ENCODE measurements around the gene PIGO. TPM values are rescaled to one million over a fixed set of nuclear protein-coding genes. Genes with fewer than 3 reads are reported as not detected.

The PIGO gene
- total RNA-seq (2014; rRNA removed; shearing (Covaris generic)), result 40.4 and 45.0 TPM in 2 replicates

DNA sequence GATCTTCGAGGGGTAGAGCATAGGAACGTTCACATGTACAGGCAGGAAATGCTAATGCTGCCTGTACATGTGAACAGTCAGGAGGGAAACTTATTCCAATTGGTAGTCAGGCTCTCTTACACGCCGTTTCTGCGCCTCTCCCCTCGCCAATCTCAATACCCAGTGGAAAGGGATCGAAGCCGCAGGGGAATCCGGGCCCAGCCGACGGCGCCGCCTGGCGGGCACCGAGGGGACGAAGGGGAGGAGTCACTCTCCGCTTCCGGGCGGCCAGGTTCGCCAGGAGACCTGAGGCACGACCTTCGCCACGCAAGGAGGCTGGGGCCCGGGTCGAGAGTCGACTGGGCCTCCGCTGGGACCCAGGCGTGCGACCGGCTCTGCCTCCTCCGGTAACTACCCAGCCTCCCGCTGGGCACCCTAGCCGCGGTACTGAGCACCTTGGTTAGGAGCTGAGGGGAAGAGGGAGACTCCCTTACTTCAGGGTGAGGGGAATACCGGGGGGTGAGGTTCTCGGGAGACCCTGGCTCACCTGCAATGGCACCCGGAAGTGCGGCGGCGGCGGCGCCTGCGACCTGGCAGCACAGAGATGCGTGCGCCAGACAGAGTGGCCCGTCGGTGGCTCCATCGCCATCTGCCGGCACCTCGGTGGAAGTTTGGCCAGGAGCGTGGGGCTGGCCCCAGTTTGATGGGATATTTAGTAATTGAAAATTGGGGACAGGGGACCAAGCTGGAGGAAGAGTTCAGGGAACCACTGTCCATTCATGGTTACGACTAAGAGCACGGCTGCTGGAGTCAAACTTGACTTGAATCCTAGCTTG lies at the start of gene PIGO:
Gene PIGO (minus strand): TSS at position 557 of the 815 bp plus-strand sequence. CDS start 1,026 bp downstream, outside the sequence.

GRCh38 chr9:35115680-35116538 lies 19.5 kb upstream of the PIGO start, which contains the start of gene ATOSB:
Gene ATOSB, minus strand, starts transcription at chr9:35115862. Its CDS starts 7,588 bp downstream, at chr9:35108274.

GRCh38 chr9:35102769-35103659 lies 6.6 kb upstream of the PIGO start, which contains the start of gene STOML2:
Gene STOML2, minus strand, starts transcription at chr9:35103131. Its CDS starts 37 bp downstream, at chr9:35103094.

GRCh38 chr9:35079426-35080341 lies 16.7 kb downstream of the PIGO start, which contains the start of gene FANCG:
Gene FANCG, minus strand, starts transcription at chr9:35079942. Its CDS starts 418 bp downstream, at chr9:35079524.

GRCh38 chr9:35072461-35073278 lies 23.7 kb downstream of the PIGO start, which contains the start of gene VCP:
Gene VCP, minus strand, starts transcription at chr9:35072625. Its CDS starts 272 bp downstream, at chr9:35072353.

Small RNAs within 50 kb of the gene (small RNA-seq; reads per million reads assigned to genes)
- not detected for gene RN7SL338P

Other genes with a start within 250 kb of the PIGO start
- not detected in 2 replicates for gene PHF24, start 138.3 kb downstream of the PIGO start, total RNA-seq (2014; rRNA removed; shearing (Covaris generic))
- 3.5 and 6.3 TPM in 2 replicates for gene DNAJB5, start 106.8 kb downstream of the PIGO start, total RNA-seq (2014; rRNA removed; shearing (Covaris generic))
- gene VCP, start 24.0 kb downstream of the PIGO start, total RNA-seq (2014; rRNA removed; shearing (Covaris generic)), result 230 and 251 TPM in 2 replicates
- gene FANCG, start 16.6 kb downstream of the PIGO start, total RNA-seq (2014; rRNA removed; shearing (Covaris generic)), result 47.9 and 62.3 TPM in 2 replicates
- gene STOML2, start 6.5 kb upstream of the PIGO start, total RNA-seq (2014; rRNA removed; shearing (Covaris generic)), result 310 and 334 TPM in 2 replicates
- gene ATOSB, start 19.3 kb upstream of the PIGO start, total RNA-seq (2014; rRNA removed; shearing (Covaris generic)), result 20.9 and 22.9 TPM in 2 replicates
- gene UNC13B, start 65.4 kb upstream of the PIGO start, total RNA-seq (2014; rRNA removed; shearing (Covaris generic)), result 9.1 and 10.4 TPM in 2 replicates

All from A375 (cell line).